A673 (cell line): ENCODE data around the gene ACOT8.

Source experiments
- CTCF ChIP-seq: fragments of 300-800, 200-600 bp; sonication (generic); conservative IDR thresholded peaks from 2 replicates; pipeline ENCODE4 v1.5.1; 2017; ENCODE audit warnings: low read depth, mild to moderate bottlenecking, antibody characterized with exemption, low read length, moderate library complexity, mixed read lengths
- EZH2 ChIP-seq: fragments of 200-600 bp; sonication (generic); IDR thresholded peaks from 2 replicates; pipeline ENCODE4 v1.6.1; 2017; ENCODE audit warnings: borderline replicate concordance, low read depth, mild to moderate bottlenecking, mixed read lengths, antibody characterized with exemption, low read length; ENCODE audit not compliant: poor library complexity, severe bottlenecking

GRCh38 chr20:45904583-45905504 is 47.7 kb upstream of the ACOT8 start:
- no peak for TF ChIP-seq CTCF
- TF ChIP-seq EZH2 = no peak
